ENCODE results near the gene RAVER2.
A peak's percentile ranks its signal among the peaks of the same experiment; 100 is the strongest.
"Not testable (repeated sequence)": the region's sequence is repeated elsewhere in the genome, so short reads cannot be mapped to it uniquely, and the experiment has no call there.

The RAVER2 gene

DNA sequence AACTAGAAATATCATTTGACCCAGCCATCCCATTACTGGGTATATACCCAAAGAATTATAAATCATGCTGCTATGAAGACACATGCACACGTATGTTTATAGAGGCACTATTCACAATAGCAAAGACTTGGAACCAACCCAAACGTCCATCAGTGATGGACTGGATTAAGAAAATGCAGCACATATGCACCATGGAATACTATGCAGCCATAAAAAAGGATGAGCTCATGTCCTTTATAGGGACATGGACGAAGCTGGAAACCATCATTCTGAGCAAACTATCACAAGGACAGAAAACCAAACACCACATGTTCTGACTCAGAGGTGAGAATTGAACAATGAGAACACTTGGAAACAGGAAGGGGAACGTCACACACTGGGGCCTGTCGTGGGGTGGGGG, 72.5 kb downstream of the RAVER2 start:
- H3K36me3 Mint-ChIP-seq, result peaks cover 14% of the 10 kb centered on the region
- not testable (repeated sequence) for H3K27me3 Mint-ChIP-seq, ATAC-seq, H3K4me3 Mint-ChIP-seq, H3K9me3 Mint-ChIP-seq, H3K27ac Mint-ChIP-seq, H3K4me1 Mint-ChIP-seq

DNA sequence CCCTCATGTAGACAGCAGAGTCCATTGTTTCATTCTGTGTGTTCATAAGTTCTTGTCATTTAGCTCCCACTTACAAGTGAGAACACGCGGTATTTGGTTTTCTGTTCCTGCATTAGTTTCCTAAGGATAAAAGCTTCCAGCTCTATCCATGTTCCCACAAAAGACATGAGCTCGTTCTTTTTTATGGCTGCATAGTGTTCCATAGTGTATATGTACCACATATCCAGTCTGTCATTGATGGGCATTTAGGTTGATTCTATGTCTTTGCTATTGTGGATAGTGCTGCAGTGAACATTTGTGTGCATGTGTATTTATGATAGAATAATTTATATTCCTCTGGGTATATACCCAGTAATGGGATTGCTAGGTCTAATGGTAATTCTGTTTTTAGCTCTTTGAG, 75.7 kb downstream of the RAVER2 start:
- ATAC-seq, H3K27me3 Mint-ChIP-seq, H3K4me1 Mint-ChIP-seq, H3K4me3 Mint-ChIP-seq, H3K9me3 Mint-ChIP-seq, H3K27ac Mint-ChIP-seq: not testable (repeated sequence)
- H3K36me3 Mint-ChIP-seq, result peaks cover 14% of the 10 kb centered on the region

DNA sequence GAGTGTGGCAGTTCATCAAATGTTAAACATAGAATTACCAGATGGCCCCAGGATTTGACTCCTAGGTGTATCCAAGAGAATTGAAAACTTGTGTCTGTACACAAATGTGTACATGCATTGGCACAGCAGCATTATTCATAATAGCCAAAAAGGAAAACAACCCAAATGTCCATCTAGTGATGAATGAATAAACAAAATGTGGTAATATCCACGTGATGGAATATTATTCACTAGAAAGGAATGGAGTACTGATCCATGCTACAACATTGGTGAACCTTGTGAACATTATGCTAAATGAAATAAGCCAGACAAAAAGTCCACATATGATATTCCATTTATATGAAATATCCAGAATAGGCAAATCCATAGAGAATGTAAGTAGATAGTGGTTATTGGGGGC, 77.7 kb downstream of the RAVER2 start:
- Mint-ChIP-seq H3K36me3 (no peaks in the 10 kb centered on the region), H3K4me3 (no peak overlapping the region), H3K4me1 (peaks cover 16% of the 10 kb centered on the region), H3K27me3 (no peaks in the 10 kb centered on the region), H3K27ac (no peak overlapping the region), H3K9me3 (no peaks in the 10 kb centered on the region)
- ATAC-seq, result no peak

DNA sequence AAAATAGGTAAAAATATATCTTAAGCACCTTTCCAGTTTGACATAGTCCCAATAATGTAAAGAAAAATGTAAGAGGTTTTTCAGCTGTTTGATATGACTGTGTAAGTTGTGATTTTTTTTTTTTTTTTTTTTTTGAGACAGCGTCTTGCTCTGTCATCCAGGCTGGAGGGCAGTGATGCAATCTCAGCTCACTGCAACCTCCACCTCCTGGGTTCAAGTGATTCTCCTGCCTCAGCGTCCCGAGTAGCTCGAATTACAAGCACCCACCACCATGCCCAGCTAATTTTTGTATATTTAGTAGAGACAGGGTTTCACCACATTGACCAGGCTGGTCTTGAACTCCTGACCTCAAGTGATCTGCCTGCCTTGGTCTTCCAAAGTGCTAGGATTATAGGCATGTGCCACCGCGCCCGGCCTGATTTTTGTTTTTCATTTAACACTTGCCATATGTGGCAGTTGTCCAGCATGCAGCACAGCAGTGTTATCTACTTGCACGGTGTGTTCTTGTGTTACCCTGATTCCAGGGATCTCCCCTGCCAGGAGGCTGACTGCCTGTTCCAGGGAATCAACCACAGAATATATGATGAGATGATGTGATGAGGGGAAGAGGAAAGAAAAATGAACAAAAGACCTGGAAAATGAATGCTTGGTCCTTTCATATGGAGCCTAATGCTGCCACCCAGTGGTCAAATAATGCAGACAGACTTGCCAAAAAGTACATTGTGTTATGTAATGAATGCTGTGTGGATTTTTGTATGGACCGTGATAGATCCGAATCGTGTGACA, 79.0 kb downstream of the RAVER2 start:
- peak; percentile 47 for ATAC-seq
- no peaks in the 10 kb centered on the region for H3K9me3 Mint-ChIP-seq
- H3K27ac Mint-ChIP-seq, result peak overlapping the region; percentile 28
- H3K27me3 Mint-ChIP-seq, result no peaks in the 10 kb centered on the region
- no peaks in the 10 kb centered on the region for H3K36me3 Mint-ChIP-seq
- H3K4me1 Mint-ChIP-seq, result peaks cover 29% of the 10 kb centered on the region
- no peak overlapping the region for H3K4me3 Mint-ChIP-seq

DNA sequence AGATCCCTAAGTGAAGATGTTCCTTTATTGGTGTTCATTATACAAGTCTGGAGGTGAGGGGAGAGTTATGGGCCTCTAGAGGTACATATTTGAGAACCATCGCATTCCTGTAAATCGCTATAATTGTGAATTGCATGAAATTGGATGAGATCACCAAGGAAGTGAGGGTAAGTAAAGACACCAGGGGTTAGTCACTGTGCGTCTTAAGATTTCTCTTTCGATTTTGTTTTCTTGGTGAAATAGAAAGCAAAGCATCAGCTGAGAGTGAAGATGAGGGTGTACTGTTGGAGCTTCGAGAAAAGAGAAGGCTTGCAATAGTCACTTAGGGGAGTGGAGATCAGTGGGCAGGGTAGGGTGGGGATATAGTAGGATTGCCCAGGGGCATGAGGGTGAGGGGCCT, 82.1 kb downstream of the RAVER2 start:
- peak overlapping the region; percentile 15 for H3K27ac Mint-ChIP-seq
- H3K4me1 Mint-ChIP-seq, result peaks cover 38% of the 10 kb centered on the region
- ATAC-seq, result no peak
- no peaks in the 10 kb centered on the region for H3K27me3 Mint-ChIP-seq
- H3K36me3 Mint-ChIP-seq, result no peaks in the 10 kb centered on the region
- no peak overlapping the region for H3K4me3 Mint-ChIP-seq
- no peaks in the 10 kb centered on the region for H3K9me3 Mint-ChIP-seq

DNA sequence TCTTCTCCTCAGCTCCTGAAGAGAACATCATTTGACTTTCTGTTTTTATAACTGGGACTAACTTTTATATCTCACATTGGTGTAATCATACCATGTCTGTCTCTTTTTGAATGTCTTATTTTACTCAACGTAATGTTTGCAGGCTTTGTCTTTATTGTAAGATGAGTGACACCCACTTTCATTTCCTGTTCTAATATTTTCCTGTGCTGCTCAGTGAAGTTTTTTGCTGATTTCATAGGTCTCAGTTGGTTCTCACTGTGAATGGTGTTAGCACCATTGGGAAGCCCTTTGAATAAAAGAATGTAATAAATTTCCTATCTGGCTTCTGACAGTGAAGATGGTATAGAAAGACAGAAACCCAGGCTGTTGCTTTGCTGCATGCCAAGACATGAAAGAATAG, 84.0 kb downstream of the RAVER2 start:
- Mint-ChIP-seq H3K9me3 (no peaks in the 10 kb centered on the region), H3K4me1 (peaks cover 38% of the 10 kb centered on the region), H3K4me3 (no peak overlapping the region), H3K36me3 (peaks cover 6% of the 10 kb centered on the region), H3K27me3 (no peaks in the 10 kb centered on the region), H3K27ac (peak overlapping the region; percentile 17)
- ATAC-seq, result peak; percentile 62

DNA sequence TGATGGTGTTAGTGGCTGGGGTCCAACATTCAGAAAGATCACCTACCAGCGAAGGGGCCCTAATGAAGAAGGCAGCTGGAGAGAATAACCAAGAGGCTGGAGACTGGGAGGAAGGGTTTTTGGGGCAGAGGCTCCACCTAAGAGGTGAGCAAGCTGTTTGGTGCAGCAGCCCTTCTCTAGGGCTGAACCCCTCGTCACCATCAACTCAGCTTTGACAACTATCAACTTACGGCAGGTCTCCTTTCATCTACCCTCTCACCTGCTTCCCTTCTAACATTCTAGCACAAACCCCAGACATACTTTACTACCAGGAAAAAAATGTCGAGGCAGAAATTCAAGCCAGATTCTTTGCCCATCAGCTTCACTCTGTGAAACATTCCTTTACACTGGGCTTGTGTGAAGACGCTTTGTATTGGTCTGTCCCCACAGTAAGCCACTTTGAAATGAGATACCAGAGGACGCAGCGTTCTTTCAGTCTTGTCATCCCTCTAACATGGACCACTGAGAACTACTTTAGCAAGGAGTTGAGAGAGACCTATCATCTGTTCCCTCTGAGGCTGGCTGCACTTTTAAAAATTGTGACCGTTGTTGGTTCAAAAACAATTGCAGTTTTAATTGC, 84.6 kb downstream of the RAVER2 start:
- H3K27ac Mint-ChIP-seq, result peak overlapping the region; percentile 17
- ATAC-seq, result peak; percentile 27
- H3K4me1 Mint-ChIP-seq, result peaks cover 33% of the 10 kb centered on the region
- H3K36me3 Mint-ChIP-seq, result peaks cover 13% of the 10 kb centered on the region
- H3K4me3 Mint-ChIP-seq, result no peak overlapping the region
- H3K27me3 Mint-ChIP-seq, result no peaks in the 10 kb centered on the region
- no peaks in the 10 kb centered on the region for H3K9me3 Mint-ChIP-seq

DNA sequence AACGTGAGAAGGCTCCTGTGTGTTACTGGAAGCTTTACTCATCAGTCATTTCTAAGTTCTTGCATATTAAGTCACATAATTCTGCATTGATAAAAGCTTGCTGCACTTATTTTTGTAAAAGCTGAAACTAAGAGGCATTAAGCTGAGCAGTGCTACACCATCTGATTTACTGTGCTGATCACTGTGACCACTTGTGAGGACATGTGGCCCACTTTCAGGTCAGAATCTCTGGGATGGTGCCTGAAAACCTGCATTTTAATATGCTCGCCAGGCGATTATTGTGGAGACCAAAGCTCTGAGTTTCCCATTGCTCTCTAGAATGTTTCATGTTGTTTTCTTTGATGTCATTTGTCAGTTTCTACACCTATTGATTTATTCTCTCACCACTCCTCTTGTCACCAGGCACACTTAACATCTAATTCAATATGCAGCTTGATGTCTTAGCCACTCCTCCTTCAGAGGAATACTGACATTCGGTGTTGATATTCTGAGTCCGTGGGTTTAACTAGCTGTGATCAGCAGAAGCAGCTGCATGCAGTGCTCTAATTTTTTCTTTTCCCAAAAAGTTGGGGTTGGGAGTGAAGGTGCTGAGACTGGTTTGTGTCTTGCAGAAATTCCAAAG, 85.3 kb downstream of the RAVER2 start:
- H3K27ac Mint-ChIP-seq, result peak overlapping the region; percentile 17

DNA sequence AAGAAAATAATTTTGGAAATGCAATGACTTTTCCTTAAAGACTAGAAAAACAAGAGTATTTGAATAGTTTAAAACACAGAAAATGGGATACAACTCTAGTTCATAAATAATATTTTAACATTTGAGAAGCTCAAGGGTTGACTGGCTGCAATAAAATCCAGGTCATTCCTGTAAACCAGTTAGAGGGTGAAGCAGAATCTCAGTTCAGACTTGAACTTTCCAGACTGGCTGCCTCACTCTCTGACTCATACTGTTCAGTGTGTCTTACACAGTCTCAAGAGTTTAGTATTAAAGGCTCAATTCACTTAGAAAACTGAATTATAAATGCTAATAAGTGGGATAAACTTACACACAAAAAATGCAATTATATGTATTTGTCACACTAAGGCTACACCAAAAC, 89.9 kb downstream of the RAVER2 start:
- no peak overlapping the region for H3K27ac Mint-ChIP-seq
- H3K9me3 Mint-ChIP-seq, result no peaks in the 10 kb centered on the region
- no peaks in the 10 kb centered on the region for H3K27me3 Mint-ChIP-seq
- no peak for ATAC-seq
- peaks cover 1% of the 10 kb centered on the region for H3K4me1 Mint-ChIP-seq
- H3K36me3 Mint-ChIP-seq, result peaks cover 42% of the 10 kb centered on the region
- H3K4me3 Mint-ChIP-seq, result no peak overlapping the region

More for the DNA sequence above, 85.3 kb downstream of the RAVER2 start:
- Mint-ChIP-seq H3K27me3 (no peaks in the 10 kb centered on the region), H3K9me3 (no peaks in the 10 kb centered on the region), H3K4me1 (peaks cover 32% of the 10 kb centered on the region), H3K36me3 (peaks cover 13% of the 10 kb centered on the region), H3K4me3 (no peak overlapping the region)
- ATAC-seq, result no peak

DNA sequence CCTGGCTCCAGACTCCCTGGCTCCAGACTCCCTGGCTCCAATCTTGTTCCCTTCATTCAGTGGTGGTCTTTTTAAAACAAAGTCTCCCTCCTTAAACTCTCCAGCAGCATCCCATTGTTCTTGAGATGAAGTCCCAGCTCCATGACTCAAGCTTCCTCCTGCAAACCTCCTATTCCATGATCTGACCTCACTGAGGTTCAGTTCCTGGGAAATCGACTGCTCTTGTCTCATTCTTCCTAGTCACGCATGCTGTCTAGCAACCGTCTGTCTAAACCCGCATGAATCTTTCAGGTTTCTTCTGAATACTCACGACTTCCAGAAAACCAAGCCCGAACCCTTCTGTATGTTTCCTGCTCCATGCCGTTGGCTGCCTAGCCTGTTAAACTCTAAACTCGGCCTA, 91.9 kb downstream of the RAVER2 start:
- no peak overlapping the region for H3K4me3 Mint-ChIP-seq

DNA sequence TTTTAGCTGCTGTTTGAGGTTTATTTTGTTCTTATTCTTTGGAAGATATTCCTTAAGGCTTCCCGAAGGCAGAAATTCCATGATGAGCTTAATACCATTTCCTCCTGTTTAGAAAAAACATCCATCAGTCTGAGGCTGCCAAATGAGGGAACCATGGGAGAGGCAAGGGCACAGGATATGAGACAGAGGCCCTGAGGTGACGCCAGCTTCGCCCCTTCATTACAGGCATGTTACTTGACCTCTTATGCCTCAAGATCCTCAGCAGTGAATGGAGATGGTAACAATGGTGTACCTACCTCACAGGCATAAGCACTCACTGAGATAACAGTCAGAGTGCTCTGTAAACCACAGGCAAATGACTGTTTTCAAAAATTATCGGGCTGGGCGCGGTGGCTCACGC, 93.6 kb downstream of the RAVER2 start:
- Mint-ChIP-seq H3K4me1 (peaks cover 9% of the 10 kb centered on the region), H3K9me3 (no peaks in the 10 kb centered on the region), H3K27ac (no peak overlapping the region), H3K36me3 (peaks cover 54% of the 10 kb centered on the region), H3K4me3 (no peak overlapping the region), H3K27me3 (no peaks in the 10 kb centered on the region)
- ATAC-seq, result no peak

More for the DNA sequence above, 91.9 kb downstream of the RAVER2 start:
- Mint-ChIP-seq H3K4me1 (no peaks in the 10 kb centered on the region), H3K9me3 (no peaks in the 10 kb centered on the region), H3K27ac (peak overlapping the region; percentile 9), H3K27me3 (no peaks in the 10 kb centered on the region), H3K36me3 (peaks cover 54% of the 10 kb centered on the region)
- ATAC-seq, result no peak

DNA sequence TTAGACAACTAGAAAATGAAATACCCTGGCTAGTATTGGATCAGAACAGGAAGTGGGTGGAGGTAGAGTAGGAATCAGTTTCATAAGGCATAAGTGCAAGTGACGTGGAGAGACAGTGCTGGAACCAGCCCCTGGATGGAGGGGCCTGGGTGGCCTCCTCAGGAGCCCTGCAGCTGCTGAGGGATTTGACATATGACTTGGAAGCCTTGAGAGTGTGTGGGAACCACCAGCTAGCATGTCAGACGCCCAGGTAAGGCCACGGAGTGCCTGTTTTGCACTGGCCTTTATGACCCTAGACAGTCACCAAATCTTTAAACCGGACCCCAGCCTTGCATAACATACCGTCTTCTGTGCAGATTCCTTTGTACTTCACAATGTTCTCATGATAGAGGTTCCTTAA, 94.4 kb downstream of the RAVER2 start:
- no peaks in the 10 kb centered on the region for H3K9me3 Mint-ChIP-seq
- H3K27me3 Mint-ChIP-seq, result no peaks in the 10 kb centered on the region
- peaks cover 13% of the 10 kb centered on the region for H3K4me1 Mint-ChIP-seq
- ATAC-seq, result no peak
- H3K36me3 Mint-ChIP-seq, result peaks cover 56% of the 10 kb centered on the region
- no peak overlapping the region for H3K27ac Mint-ChIP-seq
- no peak overlapping the region for H3K4me3 Mint-ChIP-seq

DNA sequence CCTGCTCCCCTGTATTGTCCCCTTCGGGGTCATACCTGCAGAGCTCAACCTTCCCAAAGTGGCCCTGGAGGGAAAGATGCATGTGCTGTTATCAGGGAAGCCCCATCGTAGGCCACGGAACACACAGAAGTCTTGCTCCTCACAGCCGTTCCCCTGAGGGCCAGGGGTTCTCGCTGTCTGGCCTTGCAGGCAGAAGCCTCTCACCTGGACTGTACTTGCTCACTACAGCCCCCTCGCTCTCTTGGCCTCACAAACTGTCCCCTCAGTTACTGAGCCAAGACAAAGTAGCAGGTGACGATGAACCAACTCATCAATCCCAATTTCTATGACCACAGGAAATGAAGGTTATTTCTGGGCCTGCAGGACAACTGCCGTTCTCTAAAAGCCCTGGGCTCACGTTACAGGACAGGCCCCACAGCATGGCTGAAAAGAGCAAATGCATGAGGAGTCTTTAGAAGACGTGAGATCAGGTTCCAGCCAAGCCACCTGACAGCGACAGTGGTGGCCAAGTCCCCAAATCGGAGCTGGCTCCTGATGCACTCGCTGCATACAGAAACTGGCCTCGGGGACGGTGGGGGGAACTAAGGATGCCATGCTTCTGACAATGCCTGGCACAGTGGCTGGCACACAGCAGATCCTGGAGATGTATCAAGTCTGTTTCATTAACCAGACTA, 95.0 kb downstream of the RAVER2 start:
- H3K4me1 Mint-ChIP-seq, result peaks cover 13% of the 10 kb centered on the region
- no peak overlapping the region for H3K27ac Mint-ChIP-seq
- no peaks in the 10 kb centered on the region for H3K9me3 Mint-ChIP-seq
- no peak overlapping the region for H3K4me3 Mint-ChIP-seq
- H3K36me3 Mint-ChIP-seq, result peaks cover 60% of the 10 kb centered on the region
- no peak for ATAC-seq
- H3K27me3 Mint-ChIP-seq, result no peaks in the 10 kb centered on the region

DNA sequence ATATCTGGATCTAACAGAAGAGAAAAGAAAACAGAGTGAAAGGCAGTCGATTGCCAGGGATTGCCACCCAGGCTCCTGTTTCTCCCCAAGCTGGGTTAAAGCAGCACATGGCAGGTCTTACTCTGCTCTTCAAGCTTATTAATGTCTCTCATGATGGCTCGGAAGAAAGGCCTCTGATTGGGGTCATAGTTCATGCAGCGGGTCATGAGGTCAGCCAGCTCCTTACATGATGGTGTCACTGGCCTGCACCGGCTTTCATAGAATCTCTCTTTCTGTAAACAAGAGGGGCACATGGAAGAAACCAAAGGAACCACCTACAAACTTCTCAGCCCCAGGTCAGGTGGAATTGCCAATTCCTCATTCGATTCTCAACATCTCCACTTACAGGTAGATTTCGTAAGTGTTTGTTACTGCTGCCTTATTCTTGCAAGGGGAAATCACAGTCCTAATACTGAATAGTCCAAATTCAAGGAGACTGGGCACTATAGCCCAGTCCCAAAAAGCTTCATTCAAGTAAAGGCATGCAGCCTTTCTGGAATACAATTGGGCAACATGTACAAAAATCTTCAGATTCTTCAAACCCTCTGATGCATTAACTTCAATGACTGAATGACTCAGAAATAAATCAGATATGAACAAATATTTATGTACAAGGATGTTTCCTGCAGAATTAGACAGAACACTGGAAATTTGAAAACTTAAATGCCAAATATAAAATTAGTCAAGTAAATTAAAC, 96.6 kb downstream of the RAVER2 start:
- Mint-ChIP-seq H3K27ac (no peak overlapping the region), H3K4me1 (peaks cover 13% of the 10 kb centered on the region)
- ATAC-seq, result no peak

DNA sequence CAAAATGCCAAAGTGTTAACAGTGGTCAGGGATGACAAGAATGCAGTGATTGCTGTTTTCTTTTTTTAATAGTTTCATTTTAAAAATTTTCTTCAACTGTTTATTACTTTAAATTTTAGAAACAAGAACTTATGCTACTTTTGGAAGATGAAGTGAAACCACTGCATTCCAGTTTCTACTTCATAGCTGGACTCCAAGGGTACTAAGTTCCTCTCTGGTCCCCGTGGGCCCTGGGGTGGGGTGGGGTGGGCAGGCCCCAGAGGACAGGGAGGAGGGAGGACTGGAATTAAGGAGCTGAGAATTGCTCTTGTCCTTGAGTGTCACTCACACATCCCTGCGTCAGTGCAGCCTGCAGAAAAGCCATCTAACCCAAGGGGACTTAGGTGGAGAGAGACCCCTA, 97.3 kb downstream of the RAVER2 start:
- no peaks in the 10 kb centered on the region for H3K27me3 Mint-ChIP-seq
- H3K9me3 Mint-ChIP-seq, result no peaks in the 10 kb centered on the region
- no peak overlapping the region for H3K4me3 Mint-ChIP-seq
- peaks cover 56% of the 10 kb centered on the region for H3K36me3 Mint-ChIP-seq
- H3K27ac Mint-ChIP-seq, result no peak overlapping the region
- no peak for ATAC-seq
- peaks cover 13% of the 10 kb centered on the region for H3K4me1 Mint-ChIP-seq

More for the DNA sequence above, 96.6 kb downstream of the RAVER2 start:
- H3K27me3 Mint-ChIP-seq, result no peaks in the 10 kb centered on the region
- H3K36me3 Mint-ChIP-seq, result peaks cover 61% of the 10 kb centered on the region
- H3K9me3 Mint-ChIP-seq, result no peaks in the 10 kb centered on the region
- H3K4me3 Mint-ChIP-seq, result no peak overlapping the region

All from stimulated activated memory B cell treated with anti-CD40 and anti-IgM and Interleukin-4, amounts not matched to agents 10 μg/mL and 1 μg/mL and 100 μg/mL, for 72 hours (primary cell).